Choroid plexus epithelial cell (primary cell): Measurements from ENCODE around the gene PTCSC3.

Experiments used
- DNase-seq: peaks from one replicate; pipeline ENCODE4 v3.0.0-alpha.2; 2010; ENCODE audit warnings: low read depth
- H3K4me3 ChIP-seq: 2 replicates; pipeline ENCODE4 v1.5.1; 2011; ENCODE audit warnings: low read depth, mild to moderate bottlenecking, control low read depth, low read length, moderate library complexity
- CTCF ChIP-seq: conservative IDR thresholded peaks from 2 replicates; pipeline ENCODE4 v1.5.1; 2011; ENCODE audit warnings: low read depth, mild to moderate bottlenecking, control low read depth, inconsistent platforms, low read length, moderate library complexity

The PTCSC3 gene

GRCh38 chr14:36087411-36087810 is 89.1 kb downstream of the PTCSC3 start:
- H3K4me3 ChIP-seq: no peak overlapping the region
- DNase-seq: no peak
- TF ChIP-seq CTCF: no peak

GRCh38 chr14:36086629-36087395 is 89.7 kb downstream of the PTCSC3 start:
- DNase-seq: no peak
- TF ChIP-seq CTCF: no peak
- no peak overlapping the region for H3K4me3 ChIP-seq

GRCh38 chr14:36085861-36086260 is 90.7 kb downstream of the PTCSC3 start:
- DNase-seq: no peak
- TF ChIP-seq CTCF: no peak
- no peak overlapping the region for H3K4me3 ChIP-seq
